Astrocyte (in vitro differentiated cells and primary cell): ENCODE results near the gene ICA1. TPM values are rescaled to one million over a fixed set of nuclear protein-coding genes. Genes with fewer than 3 reads are reported as not detected.

ENCODE experiments used
- DNase-seq: peaks from one replicate; pipeline ENCODE4 v3.0.0-alpha.2; 2010; ENCODE audit warnings: low read depth
- FAIRE-seq: peaks from 2 replicates; lab custom pipeline; 2011; peaks lifted over from hg19 to GRCh38; lab: Jason Lieb, UNC
- H2AFZ ChIP-seq: 2 replicates; pipeline ENCODE4 v1.6.0; 2012; ENCODE audit warnings: low read depth, low read length, inconsistent platforms
- H3K27ac ChIP-seq: 2 replicates; pipeline ENCODE4 v1.5.1; 2011; ENCODE audit warnings: low read depth, low read length, inconsistent platforms
- H3K27me3 ChIP-seq: 2 replicates; pipeline ENCODE4 v1.6.0; 2011; ENCODE audit warnings: low read length, inconsistent platforms; ENCODE audit not compliant: insufficient read depth
- H3K36me3 ChIP-seq: 2 replicates; pipeline ENCODE4 v1.5.1; 2011; ENCODE audit warnings: low read length, inconsistent platforms; ENCODE audit not compliant: insufficient read depth
- H3K4me1 ChIP-seq: 2 replicates; pipeline ENCODE4 v1.5.1; 2011; ENCODE audit warnings: low read length, inconsistent platforms; ENCODE audit not compliant: insufficient read depth
- H3K4me2 ChIP-seq: 2 replicates; pipeline ENCODE4 v1.6.0; 2012; ENCODE audit warnings: low read length, inconsistent platforms
- H3K4me3 ChIP-seq: 2 replicates; pipeline ENCODE4 v1.5.1; 2011; ENCODE audit warnings: low read depth, mild to moderate bottlenecking, low read length, inconsistent platforms; ENCODE audit not compliant: insufficient read depth
- H3K79me2 ChIP-seq: 2 replicates; pipeline ENCODE4 v1.6.0; 2012; ENCODE audit warnings: mild to moderate bottlenecking, low read length, inconsistent platforms; ENCODE audit not compliant: insufficient read depth
- H3K9ac ChIP-seq: 2 replicates; pipeline ENCODE4 v1.6.0; 2012; ENCODE audit warnings: mild to moderate bottlenecking, low read length, inconsistent platforms
- H3K9me3 ChIP-seq: 2 replicates; pipeline ENCODE4 v1.5.1; 2012; ENCODE audit warnings: low read depth, mild to moderate bottlenecking, low read length, inconsistent platforms; ENCODE audit not compliant: insufficient read depth
- H4K20me1 ChIP-seq: 2 replicates; pipeline ENCODE4 v1.6.0; 2012; ENCODE audit warnings: low read length, inconsistent platforms; ENCODE audit not compliant: insufficient read depth
- H3K27ac Mint-ChIP-seq: one replicate; pipeline ENCODE4 v1.8.0; 2021; ENCODE audit warnings: mild to moderate bottlenecking, mixed read lengths; ENCODE audit not compliant: unreplicated experiment
- H3K27me3 Mint-ChIP-seq: one replicate; pipeline ENCODE4 v1.8.0; 2021; ENCODE audit warnings: low read depth, mixed read lengths; ENCODE audit not compliant: unreplicated experiment
- H3K36me3 Mint-ChIP-seq: one replicate; pipeline ENCODE4 v1.8.0; 2021; ENCODE audit warnings: low read depth, mixed read lengths; ENCODE audit not compliant: unreplicated experiment
- H3K4me1 Mint-ChIP-seq: one replicate; pipeline ENCODE4 v1.8.0; 2021; ENCODE audit warnings: low read depth, mixed read lengths; ENCODE audit not compliant: unreplicated experiment
- H3K4me3 Mint-ChIP-seq: one replicate; pipeline ENCODE4 v1.8.0; 2021; ENCODE audit warnings: mild to moderate bottlenecking, moderate library complexity, mixed read lengths; ENCODE audit not compliant: unreplicated experiment
- H3K9me3 Mint-ChIP-seq: one replicate; pipeline ENCODE4 v1.8.0; 2021; ENCODE audit warnings: mild to moderate bottlenecking, mixed read lengths; ENCODE audit not compliant: unreplicated experiment
- EZH2 ChIP-seq: IDR thresholded peaks from 2 replicates; pipeline ENCODE4 v1.6.1; 2012; ENCODE audit warnings: mild to moderate bottlenecking, low read length, inconsistent platforms; ENCODE audit not compliant: insufficient read depth
- total RNA-seq: library from RNA; stranded (reverse); gene quantifications from 2 replicates; pipeline ENCODE4 v1.2.1, GENCODE V29; 2021
- TF ChIP-seq, protein P1 (sequence below): IDR thresholded peaks from 2 replicates; pipeline ENCODE4 v1.5.1; 2011; ENCODE audit warnings: low read depth, mild to moderate bottlenecking, inconsistent platforms, low read length, moderate library complexity; ENCODE audit not compliant: insufficient read depth

ICA1 gene
- total RNA-seq, 1 donor from 2014 or later = 8.0 TPM

DNA sequence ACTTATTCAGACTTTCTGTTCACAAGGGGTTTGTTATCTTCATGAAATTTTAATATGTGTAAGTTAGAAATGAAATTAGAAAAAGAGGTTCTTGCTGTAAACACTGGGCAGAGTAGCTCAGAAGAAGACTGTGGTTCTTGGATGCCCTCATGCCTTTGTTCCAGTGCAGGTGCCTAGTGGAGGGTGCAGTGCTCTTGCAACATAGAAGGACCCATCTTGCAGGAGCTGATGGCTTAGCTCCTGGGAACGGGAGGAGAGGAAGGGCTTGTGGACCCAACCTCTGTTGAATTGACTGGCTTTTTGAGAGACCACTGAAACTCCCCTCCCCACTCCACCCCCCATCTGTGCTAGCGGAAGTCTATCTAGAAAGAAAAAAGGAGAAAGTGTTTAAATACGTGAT lies 176.5 kb downstream of the ICA1 start:
- Mint-ChIP-seq H3K4me3 (no peak overlapping the region), H3K27me3 (no peaks in the 10 kb centered on the region), H3K27ac (no peak overlapping the region), H3K36me3 (no peaks in the 10 kb centered on the region), H3K9me3 (no peaks in the 10 kb centered on the region), H3K4me1 (no peaks in the 10 kb centered on the region)
- Histone ChIP-seq H4K20me1 (no peaks in the 10 kb centered on the region), H3K4me3 (no peak overlapping the region), H3K9ac (no peak overlapping the region), H3K27ac (no peak overlapping the region), H3K36me3 (peaks cover 3% of the 10 kb centered on the region), H3K79me2 (no peaks in the 10 kb centered on the region), H2AFZ (no peak overlapping the region), H3K4me1 (no peaks in the 10 kb centered on the region), H3K4me2 (no peak overlapping the region), H3K9me3 (no peaks in the 10 kb centered on the region), H3K27me3 (no peaks in the 10 kb centered on the region)
- no peak for DNase-seq
- no peak for FAIRE-seq
- no peak for TF ChIP-seq EZH2
- TF ChIP-seq, protein P1, sequence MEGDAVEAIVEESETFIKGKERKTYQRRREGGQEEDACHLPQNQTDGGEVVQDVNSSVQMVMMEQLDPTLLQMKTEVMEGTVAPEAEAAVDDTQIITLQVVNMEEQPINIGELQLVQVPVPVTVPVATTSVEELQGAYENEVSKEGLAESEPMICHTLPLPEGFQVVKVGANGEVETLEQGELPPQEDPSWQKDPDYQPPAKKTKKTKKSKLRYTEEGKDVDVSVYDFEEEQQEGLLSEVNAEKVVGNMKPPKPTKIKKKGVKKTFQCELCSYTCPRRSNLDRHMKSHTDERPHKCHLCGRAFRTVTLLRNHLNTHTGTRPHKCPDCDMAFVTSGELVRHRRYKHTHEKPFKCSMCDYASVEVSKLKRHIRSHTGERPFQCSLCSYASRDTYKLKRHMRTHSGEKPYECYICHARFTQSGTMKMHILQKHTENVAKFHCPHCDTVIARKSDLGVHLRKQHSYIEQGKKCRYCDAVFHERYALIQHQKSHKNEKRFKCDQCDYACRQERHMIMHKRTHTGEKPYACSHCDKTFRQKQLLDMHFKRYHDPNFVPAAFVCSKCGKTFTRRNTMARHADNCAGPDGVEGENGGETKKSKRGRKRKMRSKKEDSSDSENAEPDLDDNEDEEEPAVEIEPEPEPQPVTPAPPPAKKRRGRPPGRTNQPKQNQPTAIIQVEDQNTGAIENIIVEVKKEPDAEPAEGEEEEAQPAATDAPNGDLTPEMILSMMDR = no peak

DNA sequence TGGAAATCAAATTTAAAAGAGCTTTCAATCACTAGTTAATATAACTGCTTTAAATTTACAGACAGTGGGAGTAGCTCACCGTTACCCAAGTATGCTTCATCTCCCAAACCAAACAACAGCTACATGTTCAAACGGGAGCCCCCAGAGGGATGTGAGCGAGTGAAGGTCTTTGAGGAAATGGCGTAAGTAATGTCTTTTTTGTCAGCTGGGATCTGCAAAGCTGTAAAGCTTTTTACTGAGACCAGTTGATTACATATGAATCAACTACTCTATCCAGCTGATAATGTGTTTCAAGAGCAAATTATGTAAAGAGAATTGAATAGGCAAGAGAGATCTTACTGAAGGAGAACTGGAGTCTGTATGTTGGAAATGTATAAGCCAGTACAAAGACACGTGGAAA lies 177.1 kb downstream of the ICA1 start:
- Histone ChIP-seq H3K36me3 (peaks cover 3% of the 10 kb centered on the region), H3K9me3 (no peaks in the 10 kb centered on the region), H3K4me1 (no peaks in the 10 kb centered on the region), H2AFZ (no peak overlapping the region), H3K27ac (no peak overlapping the region), H3K79me2 (no peaks in the 10 kb centered on the region), H3K4me3 (no peak overlapping the region), H3K9ac (no peak overlapping the region), H3K4me2 (no peak overlapping the region), H3K27me3 (no peaks in the 10 kb centered on the region), H4K20me1 (no peaks in the 10 kb centered on the region)
- FAIRE-seq (no peak), DNase-seq (no peak)
- no peaks in the 10 kb centered on the region for H3K27me3 Mint-ChIP-seq
- no peaks in the 10 kb centered on the region for H3K9me3 Mint-ChIP-seq
- H3K4me3 Mint-ChIP-seq = no peak overlapping the region
- no peak for TF ChIP-seq EZH2
- TF ChIP-seq, protein P1 = no peak
- H3K27ac Mint-ChIP-seq = no peak overlapping the region
- no peaks in the 10 kb centered on the region for H3K4me1 Mint-ChIP-seq
- no peaks in the 10 kb centered on the region for H3K36me3 Mint-ChIP-seq

DNA sequence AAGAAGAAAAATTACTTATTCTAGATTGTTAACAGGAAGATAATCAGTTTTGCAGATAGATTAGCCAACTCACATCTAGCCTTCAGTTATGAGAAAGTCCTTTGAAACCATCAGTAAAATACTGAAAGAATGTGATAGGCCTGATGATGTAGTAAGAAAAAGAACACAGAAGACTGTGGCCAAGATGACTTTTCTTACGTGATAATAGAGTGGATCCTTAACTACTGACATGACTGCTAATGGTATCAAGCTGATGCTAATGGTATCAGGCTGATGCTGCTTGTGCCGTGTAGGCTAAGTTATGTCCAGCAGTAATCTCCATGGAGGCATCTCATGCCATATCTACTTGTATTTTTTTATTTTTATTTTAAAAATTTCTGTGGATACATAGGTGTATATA lies 179.2 kb downstream of the ICA1 start:
- no peaks in the 10 kb centered on the region for H4K20me1 ChIP-seq
- no peak overlapping the region for H3K4me3 ChIP-seq
- Mint-ChIP-seq H3K27ac (no peak overlapping the region), H3K4me3 (no peak overlapping the region), H3K4me1 (no peaks in the 10 kb centered on the region), H3K9me3 (no peaks in the 10 kb centered on the region), H3K36me3 (no peaks in the 10 kb centered on the region), H3K27me3 (no peaks in the 10 kb centered on the region)
- H3K9me3 ChIP-seq = no peaks in the 10 kb centered on the region
- H2AFZ ChIP-seq = no peak overlapping the region
- no peak overlapping the region for H3K9ac ChIP-seq
- FAIRE-seq = no peak
- no peak overlapping the region for H3K4me2 ChIP-seq
- no peak overlapping the region for H3K27ac ChIP-seq
- DNase-seq = no peak
- H3K79me2 ChIP-seq = no peaks in the 10 kb centered on the region
- H3K4me1 ChIP-seq = no peaks in the 10 kb centered on the region
- TF ChIP-seq, protein P1 = no peak
- no peak for TF ChIP-seq EZH2
- peaks cover 6% of the 10 kb centered on the region for H3K36me3 ChIP-seq
- no peaks in the 10 kb centered on the region for H3K27me3 ChIP-seq
